Kidney capillary endothelial cell (primary cell): Measurements from ENCODE around the gene DLL1.
A peak's percentile ranks its signal among the peaks of the same experiment; 100 is the strongest.
"Not testable (repeated sequence)": the region's sequence is repeated elsewhere in the genome, so short reads cannot be mapped to it uniquely, and the experiment has no call there.

Experiments
- DNase-seq: peaks from one replicate; pipeline ENCODE4 v3.0.0-alpha.2; 2018; ENCODE audit warnings: low spot score

Gene DLL1, protein sequence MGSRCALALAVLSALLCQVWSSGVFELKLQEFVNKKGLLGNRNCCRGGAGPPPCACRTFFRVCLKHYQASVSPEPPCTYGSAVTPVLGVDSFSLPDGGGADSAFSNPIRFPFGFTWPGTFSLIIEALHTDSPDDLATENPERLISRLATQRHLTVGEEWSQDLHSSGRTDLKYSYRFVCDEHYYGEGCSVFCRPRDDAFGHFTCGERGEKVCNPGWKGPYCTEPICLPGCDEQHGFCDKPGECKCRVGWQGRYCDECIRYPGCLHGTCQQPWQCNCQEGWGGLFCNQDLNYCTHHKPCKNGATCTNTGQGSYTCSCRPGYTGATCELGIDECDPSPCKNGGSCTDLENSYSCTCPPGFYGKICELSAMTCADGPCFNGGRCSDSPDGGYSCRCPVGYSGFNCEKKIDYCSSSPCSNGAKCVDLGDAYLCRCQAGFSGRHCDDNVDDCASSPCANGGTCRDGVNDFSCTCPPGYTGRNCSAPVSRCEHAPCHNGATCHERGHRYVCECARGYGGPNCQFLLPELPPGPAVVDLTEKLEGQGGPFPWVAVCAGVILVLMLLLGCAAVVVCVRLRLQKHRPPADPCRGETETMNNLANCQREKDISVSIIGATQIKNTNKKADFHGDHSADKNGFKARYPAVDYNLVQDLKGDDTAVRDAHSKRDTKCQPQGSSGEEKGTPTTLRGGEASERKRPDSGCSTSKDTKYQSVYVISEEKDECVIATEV

DNA sequence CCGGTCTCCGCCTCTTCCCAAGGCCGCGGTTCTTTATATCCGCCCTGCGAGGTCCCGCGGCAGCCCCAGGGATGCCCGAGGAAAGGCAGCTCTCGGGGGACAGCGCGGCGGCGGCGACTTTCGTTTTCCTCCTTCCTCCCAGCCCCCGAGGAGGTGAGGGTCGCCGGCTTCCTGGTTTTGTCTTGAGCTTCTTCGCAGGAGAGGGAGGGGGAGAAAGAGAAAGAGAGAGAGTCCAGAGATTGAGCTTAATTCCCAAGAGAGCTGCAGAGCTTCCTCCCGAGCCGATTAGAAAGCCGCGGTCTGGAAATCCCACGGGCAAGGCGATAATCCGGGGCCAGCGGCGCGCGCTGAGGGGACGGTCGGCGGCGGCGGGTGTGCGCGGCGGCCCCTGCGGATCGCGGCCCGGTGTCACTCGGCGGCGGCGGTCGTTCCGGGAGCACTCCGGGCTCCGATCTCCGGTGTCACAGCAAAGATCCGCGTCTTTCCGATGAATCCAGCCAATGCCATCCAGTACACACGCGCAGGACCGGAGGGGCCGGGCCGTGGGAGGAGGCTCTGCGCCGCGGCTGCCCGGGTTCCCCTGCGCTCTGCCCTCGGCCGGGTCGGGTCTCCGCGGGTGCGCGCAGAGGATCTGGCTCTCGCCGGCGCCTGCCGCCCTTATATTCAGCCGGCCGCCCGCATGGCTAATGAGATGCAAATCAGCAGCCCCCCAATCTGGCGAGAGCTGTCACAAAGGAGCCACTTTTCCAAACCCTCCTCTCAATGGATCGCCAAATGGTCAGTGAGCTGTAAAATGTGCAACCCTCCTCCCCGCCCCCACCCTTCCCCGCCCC, at the start of gene DLL1:
DLL1 (minus strand) TSS at position 783 of the 833 bp plus-strand sequence. CDS start 939 bp downstream, outside the sequence.
- no peak for DNase-seq

DNA sequence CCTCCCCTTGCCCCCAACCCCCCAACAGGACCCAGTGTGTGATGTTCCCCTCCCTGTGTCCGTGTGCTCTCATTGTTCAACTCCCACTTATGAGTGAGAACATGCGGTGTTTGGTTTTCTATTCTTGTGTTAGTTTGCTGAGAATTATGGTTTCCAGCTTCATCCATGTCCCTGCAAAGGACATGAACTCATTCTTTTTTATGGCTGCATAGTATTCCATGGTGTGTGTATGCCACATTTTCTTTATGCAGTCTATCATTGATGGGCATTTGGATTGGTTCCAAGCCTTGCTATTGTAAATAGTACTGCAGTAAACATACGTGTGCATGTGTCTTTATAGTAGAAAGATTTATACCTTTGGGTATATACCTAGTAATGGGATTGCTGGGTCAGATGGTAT, 44.3 kb upstream of the DLL1 start:
- not testable (repeated sequence) for DNase-seq

DNA sequence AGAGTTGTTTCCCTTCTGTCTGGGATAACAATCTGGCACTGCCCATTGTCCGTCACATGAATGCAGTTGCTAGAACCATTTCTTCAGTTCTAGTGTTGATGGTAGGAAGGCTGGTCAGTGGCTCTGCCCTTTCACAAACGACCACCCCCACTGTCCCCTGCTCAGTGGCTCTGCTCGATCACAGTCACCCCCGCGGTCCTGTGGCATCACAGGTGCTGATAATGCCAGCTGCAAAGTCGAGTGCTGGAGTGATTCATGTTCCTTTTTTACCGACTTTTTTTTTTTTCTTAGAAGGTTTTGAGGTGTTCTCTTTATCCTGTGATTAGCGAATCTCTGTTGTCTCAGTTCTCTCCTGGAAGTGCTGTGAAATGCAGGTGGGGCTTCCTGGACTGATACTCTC, 38.4 kb upstream of the DLL1 start:
- DNase-seq: no peak

DNA sequence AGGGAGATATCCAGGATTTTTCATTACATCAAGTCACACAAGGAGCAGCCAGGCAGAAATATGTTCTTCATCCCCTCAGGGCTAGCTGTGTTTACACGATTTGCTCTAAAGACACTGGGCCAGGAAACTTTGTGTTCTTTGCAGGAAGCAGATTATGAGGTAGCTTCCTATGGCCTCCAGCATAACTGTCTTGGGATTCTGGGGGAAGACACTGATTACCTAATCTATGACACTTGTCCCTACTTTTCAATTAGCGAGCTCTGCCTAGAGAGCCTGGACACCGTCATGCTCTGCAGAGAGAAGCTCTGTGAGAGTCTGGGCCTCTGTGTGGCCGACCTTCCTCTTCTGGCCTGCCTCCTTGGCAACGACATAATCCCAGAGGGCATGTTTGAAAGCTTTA, 26.8 kb upstream of the DLL1 start:
- DNase-seq: peak; percentile 48

- no peak for DNase-seq
Measured at GRCh38 chr6:170317076-170317475, 26.2 kb upstream of the DLL1 start.

DNA sequence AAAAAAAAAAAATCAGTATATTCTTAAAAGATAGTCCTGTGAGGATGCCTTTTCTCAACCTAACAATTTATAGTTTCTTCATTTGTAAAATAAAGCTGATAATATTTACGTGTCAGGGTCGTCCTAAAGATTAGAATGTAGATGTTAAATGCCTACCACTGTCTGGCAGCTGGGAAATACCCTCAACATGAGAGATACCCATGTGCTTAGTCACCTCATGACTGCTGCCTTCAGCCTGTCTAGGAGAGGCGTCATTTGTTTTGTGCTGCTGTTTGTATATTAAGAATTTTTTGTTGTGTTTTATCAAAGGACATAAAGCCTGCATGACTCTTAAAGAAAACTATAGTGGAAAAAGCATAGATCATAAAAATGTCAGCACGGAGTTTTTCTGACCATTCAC, 25.2 kb upstream of the DLL1 start:
- DNase-seq: no peak

DNA sequence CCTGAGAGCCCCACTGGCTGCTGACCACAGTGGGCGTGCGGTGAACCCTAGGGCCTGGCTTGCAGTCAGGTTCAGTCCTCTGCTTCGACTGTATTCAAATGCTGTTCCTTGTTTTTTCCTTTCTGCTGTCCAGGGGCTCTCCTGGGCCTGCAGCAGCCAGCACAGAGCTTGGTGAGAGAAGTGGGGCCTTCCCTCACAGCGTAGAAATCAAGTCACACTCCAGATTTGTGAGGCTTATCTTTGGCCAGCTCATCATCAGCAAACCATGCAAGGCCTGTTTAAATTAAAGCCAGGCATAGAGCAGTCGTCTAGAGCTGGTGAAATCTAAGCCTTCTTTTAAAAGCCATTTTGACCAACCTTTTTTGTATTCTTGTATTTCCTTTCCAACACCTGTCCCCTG, 24.1 kb upstream of the DLL1 start:
- DNase-seq: no peak

- DNase-seq: no peak
Measured at GRCh38 chr6:170313716-170314295, 22.9 kb upstream of the DLL1 start.

GRCh38 chr6:170312876-170313275, 22.0 kb upstream of the DLL1 start:
- DNase-seq: no peak

DNA sequence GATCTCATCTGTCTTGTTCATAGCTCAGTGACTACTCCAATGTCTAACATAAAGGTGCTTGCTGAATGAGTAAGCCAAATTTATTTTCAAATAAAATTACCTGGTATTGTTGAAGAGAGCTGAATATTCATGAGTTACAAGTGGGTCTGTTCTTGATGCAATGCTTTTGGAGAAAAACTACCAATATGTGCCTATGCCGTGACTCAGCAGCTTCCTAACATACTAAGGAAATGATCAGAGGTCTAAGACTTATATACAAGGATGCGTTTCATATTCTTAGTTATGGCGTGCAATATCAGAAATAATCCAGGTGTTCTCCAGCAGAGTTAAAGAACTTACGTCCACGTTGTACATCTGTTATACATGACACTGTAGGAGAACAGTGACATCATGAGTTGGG, 20.8 kb upstream of the DLL1 start:
- DNase-seq: no peak

DNA sequence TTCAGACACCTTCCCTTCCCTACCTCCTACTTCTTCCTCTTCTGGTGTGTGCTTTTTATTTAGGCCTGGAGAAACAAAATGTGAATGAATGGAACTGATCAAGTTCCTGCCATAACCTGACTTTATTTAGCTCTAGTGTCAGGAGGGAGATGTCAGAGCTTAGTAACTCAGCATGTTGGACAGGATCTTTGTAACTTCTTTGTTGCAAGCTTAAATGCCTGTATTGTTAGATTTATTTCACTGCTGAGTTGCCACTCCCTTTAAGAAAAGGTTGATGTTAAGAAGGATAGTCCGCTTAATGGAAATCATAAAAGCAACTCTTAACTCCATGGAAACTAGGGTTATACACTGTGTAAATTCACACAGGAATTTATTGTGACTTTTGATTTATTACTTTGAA, 17.9 kb upstream of the DLL1 start:
- no peak for DNase-seq

DNA sequence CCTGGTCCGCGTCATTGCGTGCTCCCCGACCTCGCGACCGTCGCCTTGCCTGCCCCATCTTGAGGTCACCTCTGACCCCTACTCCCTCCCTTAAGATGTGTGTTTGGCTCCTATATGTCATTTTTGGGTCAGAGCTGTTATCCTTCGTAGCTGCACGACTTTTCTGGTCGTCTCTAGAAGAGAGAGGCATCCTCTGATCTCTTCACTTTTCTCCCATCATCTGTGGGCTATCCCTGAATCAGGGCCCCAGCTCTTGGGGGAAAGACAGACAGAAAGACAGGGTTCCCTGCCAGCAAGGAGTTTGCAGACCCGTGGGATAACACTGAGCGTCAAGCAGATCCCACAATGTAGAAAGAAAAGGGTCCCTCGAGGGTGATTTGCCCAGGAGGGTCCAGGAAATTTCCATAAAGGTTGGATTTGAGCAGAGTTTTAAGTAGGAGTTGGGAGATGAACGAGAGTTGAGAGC, 16.2 kb upstream of the DLL1 start:
- no peak for DNase-seq

GRCh38 chr6:170306324-170307079, 15.6 kb upstream of the DLL1 start, which contains the start of gene FAM120B:
TSS of gene FAM120B (plus strand) at chr6:170306758. CDS start at chr6:170317391, 10,633 bp downstream.
- DNase-seq: peak; percentile 93

DNA sequence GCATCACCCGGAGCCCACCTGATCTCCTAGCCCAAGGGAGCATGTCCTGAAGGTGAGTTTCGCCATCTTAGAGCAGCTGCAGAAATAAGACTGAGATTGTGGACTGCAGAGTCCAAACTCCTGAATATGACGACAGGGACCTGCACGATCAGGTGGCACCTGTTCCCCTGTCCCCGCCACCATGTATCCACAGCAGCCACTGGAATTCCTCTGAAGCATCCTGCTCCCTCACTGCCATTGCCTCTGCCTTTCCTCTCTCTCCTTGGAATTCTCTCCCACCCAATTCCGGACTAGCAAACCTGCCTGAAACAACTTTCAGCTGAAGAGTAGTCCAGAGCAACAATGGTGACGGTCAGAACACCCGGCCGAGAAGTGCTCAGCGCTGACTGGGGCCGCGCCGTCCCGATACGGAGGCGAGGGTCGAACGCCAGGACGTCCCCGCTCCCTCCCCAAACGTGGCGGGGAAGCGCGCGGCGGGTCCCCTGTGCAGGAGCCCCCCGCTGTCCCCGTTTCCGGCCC, 15.0 kb upstream of the DLL1 start:
- DNase-seq: no peak

- no peak for DNase-seq
Measured at GRCh38 chr6:170301184-170301583, 10.3 kb upstream of the DLL1 start.

GRCh38 chr6:170298688-170299087, 7.8 kb upstream of the DLL1 start:
- peak; percentile 42 for DNase-seq

GRCh38 chr6:170297576-170298330, 6.9 kb upstream of the DLL1 start:
- DNase-seq: no peak

DNA sequence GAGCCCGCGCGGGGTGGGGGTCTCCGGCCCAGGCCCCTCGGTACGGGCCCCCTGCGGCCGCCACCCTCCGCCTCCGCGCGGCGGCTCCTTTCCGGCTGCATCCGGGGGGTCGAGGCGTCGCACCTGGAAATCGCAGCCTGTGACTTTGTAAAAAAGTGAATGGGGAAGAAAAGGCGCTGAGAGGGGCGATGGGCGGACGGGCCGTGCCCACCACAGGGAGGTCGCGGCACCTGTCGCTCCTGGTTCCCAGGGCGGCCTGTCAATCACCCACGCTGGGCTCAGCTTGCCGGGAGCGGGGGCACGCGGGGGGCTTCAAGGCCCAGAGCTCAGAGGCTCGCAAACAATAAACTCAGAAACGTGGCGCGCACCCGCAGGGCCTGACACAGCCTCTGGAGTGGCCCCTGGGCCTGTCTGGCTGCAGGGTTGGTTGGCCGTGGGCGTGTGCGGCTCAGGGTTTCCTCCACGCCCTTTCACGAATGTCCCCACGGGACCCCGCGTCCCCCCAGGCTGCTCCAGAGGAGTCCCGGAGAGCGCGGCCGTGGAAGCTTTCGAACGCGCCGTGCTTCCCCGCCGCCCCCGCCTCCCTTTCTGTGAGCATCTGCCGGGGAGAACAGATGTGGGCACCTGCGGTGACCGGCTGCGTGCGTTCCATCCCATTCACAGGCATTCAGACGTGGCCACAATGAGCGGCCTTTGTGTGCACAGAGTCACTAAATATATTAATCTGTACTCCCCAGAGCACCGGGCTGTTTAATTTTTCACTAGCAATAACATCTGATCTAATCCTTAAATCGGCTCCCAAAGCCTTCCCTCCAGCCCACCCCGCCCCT, 6.1 kb upstream of the DLL1 start:
- no peak for DNase-seq

GRCh38 chr6:170296423-170296745, 5.5 kb upstream of the DLL1 start:
- no peak for DNase-seq
